ENCODE measurements around the gene ZNF618.
A peak's percentile ranks its signal among the peaks of the same experiment; 100 is the strongest.

Gene ZNF618

DNA sequence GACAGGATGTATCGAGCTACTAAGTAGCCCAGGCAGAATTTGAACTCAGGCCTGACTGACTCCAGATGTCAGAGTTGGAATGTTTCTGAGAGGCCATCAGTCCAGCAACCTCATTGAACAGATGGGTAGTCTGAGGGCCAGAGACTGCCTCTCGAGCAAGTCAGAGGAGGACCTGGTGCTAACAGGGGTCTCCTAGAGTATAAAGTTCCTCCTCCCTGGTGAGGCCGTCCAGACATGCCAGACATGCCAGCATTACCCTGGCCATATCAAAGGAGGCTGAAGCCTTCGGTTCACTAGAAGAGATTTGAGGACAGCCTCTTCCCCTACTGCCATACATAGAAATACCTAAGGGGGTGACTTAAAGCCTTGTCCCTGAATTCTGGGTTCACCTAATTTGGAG is 81.2 kb downstream of the ZNF618 start:
- no peak for DNase-seq (ENCODE audit: low read depth in 2 of 2)

DNA sequence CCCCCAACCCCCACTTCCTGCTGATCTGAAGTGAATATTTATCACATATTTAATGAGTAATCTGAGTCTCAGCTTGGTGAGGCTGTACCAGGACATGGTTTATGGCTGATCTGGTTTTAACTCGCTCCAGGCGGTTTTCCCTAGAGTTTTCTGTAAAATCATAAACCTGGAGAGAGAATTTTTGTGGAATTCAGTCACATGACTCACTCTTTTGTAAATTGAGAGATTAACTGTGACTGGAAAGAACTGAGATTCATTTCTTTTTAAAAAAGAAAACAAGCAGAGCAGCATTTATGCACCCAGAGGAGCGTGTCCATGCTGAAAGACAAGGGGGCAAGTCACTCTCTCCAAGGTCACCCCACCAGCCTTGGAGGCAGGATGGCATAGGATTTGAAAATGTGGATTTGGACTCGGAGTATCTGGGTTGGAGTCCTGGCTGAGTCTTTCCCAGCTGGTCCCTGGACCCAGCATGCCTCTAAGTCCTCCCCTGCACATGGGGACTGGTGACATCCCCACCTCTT is 81.8 kb downstream of the ZNF618 start:
- no peak for DNase-seq (ENCODE audit: low read depth in 2 of 2)

DNA sequence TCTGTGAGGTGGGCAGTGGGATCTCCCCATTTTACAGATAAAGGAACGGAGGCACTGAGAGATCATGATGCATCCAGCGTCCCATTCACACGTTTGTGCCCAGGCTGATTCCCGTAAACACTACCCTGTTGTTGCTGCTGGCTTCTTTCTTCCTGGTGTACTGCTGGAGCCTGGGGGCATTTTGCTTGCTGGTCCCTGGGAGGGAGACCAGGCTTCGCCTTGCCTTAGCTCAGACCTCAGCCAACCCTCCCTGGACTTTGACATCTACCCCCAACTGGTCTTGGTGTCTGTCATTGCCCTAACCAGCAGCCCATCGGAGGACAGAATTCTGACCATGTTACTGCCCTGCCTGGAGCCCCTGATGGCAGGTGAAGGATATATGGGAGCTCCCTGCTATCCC is 82.4 kb downstream of the ZNF618 start:
- no peak for DNase-seq (ENCODE audit: low read depth in 2 of 2)

DNA sequence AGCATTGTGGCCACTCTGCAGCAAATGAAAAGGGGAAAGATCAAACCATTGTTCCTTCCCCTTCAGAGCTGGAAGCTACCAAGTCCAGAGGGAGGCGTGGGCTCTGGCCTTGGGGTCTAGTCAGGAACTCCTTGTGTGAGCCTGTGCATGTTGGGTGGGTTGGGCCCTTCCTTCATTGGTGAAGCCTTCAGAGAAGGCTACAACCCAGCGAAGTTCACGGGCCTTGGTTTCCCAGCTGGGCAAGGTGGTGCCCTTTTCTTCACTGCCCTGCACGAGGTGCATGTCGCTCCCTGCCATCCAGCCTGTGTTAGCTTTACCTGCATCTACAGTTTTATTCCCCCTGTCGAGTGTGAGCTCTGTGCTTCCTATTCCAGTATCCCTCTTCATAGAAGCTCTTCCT is 84.7 kb downstream of the ZNF618 start:
- no peak for DNase-seq (ENCODE audit: low read depth in 2 of 2)

DNA sequence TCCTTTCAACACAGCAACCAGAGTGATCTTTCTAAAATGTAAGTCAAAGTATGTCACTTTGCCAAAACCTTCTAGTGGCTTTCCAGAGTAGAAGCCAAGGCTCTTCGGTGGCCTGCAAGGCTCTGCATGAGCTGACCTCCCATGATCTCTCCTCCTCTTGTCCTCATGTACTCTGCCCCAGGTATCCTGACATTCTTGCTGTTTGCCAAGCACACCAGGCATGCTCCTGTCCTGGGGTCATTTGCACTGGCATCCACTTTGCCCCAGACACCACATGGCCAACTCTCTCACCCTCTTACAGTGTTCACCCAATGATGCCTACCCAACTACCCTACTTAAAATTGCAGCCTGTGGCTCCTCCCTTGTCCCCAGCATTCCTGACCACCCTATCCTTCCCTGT is 86.3 kb downstream of the ZNF618 start:
- no peak for DNase-seq (ENCODE audit: low read depth in 2 of 2)

DNA sequence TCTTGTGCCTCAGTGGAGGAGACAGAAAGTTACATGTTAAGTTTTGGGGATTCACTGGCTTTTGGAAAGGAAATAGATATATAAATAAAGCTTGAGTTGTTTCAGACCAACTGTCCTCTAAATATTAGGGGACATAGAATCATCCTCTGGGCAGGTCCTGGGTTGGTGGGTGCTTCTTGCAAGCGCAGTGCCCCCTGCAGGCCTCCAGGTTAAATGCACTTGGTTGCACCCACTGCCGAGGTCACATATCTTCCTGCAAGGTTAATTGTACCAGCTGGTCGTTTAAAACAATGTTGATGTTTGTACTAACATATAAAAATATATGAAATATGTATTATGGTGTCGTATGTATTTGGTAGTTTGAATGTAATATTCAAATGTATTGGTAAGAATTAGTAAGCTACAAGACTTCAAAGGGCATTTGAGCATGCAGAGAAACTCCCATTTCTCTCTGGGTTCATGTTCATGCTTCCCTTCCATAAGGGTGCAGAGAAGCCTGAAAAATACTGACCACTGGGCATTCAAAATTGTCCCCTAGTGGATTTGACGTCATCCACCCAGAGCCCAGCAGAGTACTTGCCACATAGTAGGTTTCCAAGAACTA is 87.0 kb downstream of the ZNF618 start:
- DNase-seq (ENCODE audit: low read depth in 2 of 2), result peak; percentile 13 to 35

DNA sequence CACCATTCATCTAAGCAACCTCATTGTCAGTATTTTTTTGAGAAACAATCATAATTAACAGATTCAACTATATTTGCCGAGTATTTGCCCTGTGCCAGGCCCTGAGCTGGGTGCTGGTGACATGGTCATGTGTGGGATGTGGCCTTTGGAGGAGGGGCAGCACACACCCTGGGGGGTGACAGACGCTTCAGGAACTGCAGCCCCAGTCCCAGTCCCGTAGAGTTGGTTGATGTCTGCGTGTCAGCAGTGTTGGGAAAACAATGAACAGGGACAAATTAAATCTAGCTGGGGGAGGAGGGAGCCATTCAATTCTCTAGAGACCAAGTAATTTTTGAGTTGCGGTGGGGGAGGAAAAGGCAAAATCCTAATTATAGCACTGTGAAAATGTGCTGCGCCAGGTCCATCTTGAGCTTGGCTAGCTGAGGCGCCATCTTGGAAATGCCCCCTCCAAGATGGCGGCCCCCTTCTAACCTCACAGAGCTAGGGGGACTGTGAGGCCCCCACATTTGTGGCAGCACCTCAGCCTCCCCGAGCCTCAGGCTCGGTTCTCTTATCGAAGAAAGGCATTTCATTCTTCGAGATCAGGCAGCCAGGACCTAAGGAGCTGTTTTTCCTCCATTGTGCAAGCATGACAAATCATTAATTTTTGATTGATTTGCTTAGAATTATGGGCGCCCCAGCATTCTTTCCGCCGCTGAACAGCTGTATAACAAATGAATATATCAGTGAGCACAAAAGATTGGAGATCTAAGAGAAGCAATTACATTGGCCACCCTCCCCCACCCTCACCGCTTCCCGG is 87.8 kb downstream of the ZNF618 start:
- no peak for DNase-seq (ENCODE audit: low read depth in 2 of 2)

DNA sequence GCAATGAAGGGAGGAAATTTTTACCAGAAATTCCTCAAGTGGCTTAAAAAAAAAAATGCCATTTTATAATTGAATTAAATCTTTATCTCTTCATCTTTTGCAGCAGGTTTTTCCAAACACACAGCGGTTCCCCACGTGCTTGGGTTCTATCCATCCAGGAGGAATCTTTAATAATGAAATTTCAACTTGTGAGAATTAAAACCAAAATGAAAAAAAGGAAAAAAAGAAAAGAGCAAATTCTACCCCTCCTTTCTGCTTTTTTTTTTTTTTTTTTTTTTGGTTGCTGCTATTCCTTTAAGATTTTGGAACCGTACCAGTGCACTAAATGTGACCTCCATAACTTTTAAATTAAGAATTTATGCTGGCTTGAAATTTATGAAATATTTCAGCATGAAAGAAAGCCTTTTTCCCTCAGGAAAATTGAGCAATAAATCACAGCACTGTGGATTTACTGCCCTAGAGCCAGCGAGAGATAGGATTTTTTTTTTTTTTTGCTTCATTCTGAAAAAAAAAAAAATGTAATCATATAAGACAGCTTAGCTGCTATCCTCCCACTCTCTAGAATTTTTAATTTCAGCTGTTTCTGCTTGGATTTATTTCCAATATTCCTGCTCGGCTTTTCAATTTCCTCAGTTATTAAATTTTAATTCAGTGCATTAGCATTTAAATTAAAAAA is 88.5 kb downstream of the ZNF618 start:
- DNase-seq (ENCODE audit: low read depth in 2 of 2), result no peak

DNA sequence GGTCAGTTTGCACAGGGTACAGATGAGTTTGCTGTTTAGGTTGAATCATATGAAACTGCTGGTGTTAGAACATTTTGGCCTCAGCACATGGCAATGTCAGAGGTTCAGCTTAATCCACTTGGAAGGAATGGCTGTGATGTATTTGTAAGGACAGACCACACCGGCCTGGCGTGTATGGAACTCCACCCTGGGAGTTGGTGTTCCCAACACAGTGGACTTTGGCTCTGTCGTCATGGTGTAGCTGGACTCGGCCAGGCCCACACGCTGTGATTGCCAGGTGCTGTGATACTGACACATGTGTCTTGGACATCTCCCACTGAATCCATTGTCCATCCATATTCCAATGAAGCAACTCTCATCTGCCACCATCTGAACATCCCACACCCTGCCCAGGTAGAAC is 90.3 kb downstream of the ZNF618 start:
- DNase-seq (ENCODE audit: low read depth in 2 of 2), result no peak

DNA sequence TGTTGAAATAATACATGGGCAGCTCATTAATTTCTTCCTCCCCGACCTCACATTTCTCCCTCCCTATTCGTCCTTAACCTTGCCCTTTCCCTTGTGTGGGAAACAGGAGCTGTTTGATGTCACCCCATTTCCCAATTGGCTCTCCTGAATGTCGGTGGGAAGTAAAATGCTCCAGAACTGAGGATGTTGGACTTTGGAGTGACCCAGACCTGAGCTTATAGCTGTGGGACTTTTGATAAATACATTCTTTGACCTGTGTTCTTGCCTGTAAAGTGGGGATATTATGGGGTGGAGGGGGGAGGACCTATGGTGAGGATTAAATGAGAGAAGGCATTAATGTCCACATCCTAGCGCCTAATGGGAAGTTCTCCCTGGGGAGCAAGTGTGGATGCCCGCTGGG is 91.3 kb downstream of the ZNF618 start:
- DNase-seq (ENCODE audit: low read depth in 2 of 2), result no peak

DNA sequence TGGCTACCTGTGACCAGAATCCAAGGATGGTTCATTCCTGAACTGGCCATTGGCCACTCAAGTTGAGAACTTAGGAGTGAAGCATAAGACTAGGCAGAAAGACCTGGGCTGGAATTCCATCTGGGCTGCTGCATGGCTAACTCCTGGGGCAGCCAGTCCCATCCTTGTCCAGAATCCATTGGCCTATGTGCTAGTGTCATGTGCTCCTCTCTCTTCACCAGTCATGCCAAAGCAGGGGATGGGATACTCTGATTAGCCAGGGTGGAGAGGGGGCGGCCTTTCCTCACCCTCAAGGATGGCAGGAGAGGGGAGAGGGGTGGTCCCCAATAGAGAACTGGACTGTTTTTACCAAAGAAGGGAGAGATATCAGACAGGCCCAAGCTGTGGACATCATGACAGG is 93.2 kb downstream of the ZNF618 start:
- DNase-seq (ENCODE audit: low read depth in 2 of 2), result no peak

DNA sequence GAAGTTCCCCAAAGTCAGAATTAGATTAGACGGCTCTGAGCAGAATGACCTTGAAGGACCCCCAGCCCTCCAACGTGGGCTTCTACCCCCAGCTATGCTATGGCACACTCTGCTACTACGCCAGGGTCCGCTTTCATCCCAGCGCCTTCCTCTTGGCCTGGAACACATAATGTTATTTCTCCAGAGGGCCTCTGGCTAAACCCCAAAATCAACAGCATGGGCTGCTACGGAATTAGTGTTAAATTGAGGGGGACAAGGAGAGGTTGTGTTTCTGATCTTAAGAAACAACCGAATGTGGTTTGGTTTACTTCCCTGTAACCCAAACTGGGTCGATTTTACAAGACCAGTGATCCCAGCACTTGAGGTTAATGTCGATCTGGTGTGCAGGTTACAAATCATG is 97.1 kb downstream of the ZNF618 start:
- no peak for DNase-seq (ENCODE audit: low read depth in 2 of 2)

DNA sequence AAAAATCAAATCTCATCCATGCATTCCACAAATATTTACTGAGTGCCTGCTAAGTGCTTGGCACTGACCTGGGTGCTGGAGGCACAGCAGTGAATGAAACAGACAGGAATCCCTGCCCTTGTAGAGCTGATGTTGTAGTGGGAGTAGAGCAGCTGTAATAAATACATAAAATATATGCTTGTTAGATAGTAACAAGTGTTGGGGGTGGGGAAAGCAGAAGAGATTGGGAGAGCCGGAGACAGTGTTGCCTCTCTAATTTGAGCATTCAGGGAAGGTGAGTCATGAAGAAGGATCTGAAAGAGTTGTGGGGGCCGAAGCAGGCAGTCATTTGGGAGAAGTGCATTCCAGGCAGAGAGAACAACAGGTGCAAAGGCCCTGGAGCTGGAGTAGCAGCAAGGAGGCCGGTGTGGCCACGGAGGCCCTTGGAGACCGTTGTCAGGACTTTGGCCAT is 97.9 kb downstream of the ZNF618 start:
- DNase-seq (ENCODE audit: low read depth in 2 of 2), result no peak

DNA sequence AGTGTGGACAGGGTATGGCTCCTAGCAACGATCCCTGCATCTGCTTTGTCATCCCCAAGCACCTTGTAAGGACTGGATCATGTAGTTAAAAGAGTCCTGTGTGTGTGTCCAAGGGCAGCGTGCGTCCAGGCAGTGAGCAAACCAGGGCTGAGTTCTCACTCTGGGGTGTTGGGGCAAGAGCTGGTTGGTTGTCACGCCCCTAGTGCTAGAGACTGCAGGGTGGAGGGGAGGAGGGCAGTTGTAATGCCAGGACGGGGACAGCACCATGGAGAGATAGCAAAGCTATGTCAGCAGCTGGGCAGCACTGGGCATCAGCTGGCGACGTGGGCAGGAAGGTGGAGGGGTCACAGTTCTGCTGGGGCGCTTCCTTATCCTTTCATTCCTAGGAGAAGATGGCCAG is 100.8 kb downstream of the ZNF618 start:
- no peak for DNase-seq (ENCODE audit: low read depth in 2 of 2)

DNA sequence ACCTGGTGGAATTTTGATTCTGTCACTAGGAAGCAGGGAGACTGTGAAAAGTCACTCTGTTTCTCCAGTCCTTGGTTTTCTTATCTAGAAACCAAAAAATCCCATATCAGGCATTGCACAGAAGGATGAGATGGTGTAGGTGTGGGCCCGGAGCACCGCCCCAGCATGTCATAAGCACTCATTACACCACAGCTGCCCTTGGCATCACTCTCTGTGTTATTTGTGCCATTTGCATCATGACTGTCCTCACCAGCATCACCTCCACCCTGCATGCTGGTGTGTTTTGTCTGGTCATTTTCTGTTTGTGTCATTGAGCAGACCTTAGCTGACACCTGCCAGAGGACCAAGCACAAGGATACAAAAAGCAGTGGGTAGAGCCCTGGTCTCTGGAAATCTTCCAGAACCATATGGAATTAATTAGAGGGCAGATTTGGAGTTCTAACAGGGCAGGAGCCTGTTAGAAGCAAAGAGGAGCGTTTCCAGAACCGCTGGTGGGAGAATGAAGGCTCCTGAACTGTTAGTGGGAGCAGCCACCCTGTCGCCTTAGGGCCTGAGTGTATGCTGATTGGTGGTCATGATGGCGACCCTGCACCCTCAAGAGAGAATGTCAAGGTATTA is 102.7 kb downstream of the ZNF618 start:
- DNase-seq (ENCODE audit: low read depth in 2 of 2), result no peak

DNA sequence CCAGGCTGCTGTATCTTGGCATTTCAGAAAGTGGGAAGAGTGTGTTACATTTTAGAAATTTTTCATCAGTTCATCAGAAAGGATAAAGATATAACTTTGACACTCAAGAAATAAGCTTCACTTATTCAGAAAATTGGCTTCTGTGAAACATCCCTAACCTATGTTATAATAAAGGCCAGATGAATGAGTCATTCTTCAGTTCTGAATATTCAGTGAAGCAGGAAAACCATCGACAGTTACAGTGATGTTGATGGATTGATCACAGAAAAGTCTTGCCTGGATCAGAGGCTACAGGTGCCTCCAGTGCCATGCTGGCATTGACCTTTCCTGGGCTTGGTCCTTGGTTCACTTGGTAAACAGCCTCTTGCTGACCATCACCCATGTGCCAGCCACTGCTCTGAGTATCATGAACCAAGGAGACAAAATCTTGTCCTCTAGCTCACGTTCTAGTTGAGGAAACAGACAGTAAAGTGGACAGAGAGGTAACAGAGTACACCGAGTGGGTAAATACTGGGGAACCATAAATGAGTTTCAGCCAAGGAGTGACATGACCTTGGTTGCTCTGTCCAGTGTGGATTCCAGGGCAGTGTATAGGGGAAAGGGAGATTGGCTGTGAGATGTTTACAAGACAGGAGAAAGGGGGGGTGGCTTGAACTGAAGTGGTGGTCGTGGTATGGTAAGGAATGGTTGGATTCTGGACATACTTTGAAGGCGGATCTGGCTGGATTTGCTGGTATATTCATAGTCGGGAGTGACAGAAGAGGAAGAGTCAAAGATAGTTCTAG is 103.4 kb downstream of the ZNF618 start:
- no peak for DNase-seq (ENCODE audit: low read depth in 2 of 2)

DNA sequence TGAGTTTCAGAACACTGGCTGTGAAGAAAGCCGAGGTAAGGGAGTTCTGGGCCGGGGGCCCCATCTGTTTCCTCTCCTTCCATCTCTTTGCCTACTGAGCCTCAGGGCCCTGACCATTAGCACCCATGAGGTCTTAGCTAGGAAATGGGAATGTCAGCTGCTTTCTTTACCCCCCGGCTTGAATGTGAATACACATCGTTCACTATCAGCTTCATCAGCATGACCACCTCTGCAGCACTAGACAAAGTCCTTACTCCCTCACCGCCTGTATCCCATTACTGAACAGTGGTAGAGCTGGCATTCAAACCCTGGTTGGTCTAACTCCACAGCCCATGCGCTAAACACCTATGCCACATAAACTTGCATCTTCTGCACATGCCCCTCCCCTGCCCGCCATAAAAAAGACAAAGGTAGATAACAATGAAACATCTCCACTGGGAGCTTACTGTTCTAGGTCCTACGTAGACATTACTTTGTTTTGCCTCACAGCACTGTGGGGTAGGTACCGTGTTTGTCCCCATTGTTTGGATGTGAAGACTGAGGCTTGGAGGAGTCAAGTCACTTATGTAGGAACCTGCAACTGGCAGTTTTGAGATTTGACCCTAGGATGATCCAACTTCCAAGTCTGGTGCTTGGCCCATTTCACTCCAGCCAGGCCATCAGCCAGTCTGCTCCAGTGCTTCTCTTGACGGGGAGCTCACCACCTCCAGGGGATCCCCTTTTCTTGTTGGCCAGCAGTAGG is 108.7 kb downstream of the ZNF618 start:
- no peak for DNase-seq (ENCODE audit: low read depth in 2 of 2)

DNA sequence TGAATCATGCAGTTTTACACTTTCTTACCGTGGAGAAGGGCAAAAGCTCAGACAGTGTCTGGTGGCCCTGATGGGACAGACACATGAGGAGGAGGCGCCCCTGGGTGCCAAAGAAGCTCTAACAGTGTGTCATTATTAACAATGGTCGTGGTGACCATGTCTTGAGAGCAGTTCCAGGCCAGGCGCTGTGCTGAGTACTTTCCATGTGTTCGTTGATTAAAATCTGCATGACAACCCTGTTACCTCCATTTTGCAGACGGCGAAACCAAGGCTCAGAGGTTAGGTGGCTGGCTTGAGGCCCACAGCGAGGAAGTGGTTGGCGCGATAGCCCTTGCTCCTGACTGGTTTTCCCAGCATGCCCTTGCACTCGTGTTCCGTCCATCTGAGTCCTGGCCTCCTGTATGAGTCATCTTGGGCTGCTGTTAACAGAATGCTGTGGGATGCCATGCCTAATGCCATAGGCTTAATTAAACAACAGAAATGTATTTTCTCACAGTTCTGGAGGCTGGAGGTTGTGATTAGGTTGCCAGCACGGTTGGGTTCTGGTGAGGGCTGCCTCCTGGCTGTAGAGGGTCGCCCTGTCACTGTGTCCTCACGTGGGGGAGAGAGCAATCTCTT is 110.0 kb downstream of the ZNF618 start:
- DNase-seq (ENCODE audit: low read depth in 2 of 2), result no peak

DNA sequence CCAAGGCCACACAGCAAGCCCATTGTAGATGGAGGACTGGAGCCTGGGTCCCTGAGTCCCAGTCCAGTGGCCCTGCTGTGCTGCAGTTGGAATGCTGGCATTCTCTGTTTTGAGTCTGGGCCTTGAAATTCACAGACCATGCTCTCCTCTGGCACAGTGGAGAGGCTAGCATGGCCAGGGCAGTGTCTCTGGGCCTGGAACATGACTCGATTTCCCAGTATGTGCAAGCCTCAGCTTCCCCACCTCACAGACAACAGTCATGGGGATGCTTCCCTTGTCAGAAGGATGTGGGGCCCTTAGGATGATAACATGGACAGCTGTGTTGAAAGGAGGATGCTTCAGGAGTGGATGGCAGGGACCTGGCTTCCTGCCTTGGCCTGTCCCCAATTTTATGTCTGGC is 110.8 kb downstream of the ZNF618 start:
- no peak for DNase-seq (ENCODE audit: low read depth in 2 of 2)

DNA sequence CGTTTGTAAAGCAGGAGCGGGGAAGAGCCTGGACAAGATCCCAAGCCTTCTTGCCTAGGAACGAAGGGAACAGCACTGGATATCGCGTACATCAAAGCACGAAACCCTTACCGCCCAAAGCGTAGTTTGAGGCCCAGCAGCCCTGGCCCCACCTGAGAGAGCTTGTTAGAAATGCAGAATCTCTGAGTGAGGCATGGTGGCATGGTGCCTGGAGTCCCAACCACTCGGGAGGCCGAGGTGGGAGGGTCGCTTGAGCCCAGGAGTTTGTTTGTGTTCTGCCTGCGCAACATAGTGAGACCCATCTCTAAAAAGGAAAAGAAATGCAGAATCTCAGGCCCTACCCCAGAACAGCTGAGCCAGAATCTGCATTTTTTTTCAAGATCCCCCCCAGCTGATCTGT is 111.4 kb downstream of the ZNF618 start:
- DNase-seq (ENCODE audit: low read depth in 2 of 2), result no peak

All from stimulated activated CD4-positive, alpha-beta T cell treated with anti-CD3 and anti-CD28 coated beads, Interleukin-4, amount 100 ng/mL, for 48 hours (primary cell).